ENCODE results near the gene PCBP3. TPM values are rescaled to one million over a fixed set of nuclear protein-coding genes. Genes with fewer than 3 reads are reported as not detected.

PCBP3 gene
- polyA plus RNA-seq, 1 experiment = 1.6 TPM

- DNase-seq (ENCODE audit: low read depth, low spot score) = no peak
- Histone ChIP-seq H3K27me3 (ENCODE audit: control insufficient read depth, insufficient read depth, low read length) (peaks cover 10% of the 10 kb centered on the region), H3K4me3 (ENCODE audit: low read depth, low read length) (no peak overlapping the region), H3K27ac (ENCODE audit: low read depth, low read length) (no peak overlapping the region), H3K9me3 (ENCODE audit: control insufficient read depth, insufficient read depth, low read length) (no peaks in the 10 kb centered on the region)
- no peak for TF ChIP-seq CTCF (IDR thresholded peaks at IDR 0.05; ENCODE audit: low read depth, low read length)
- ChIA-PET POLR2A (no interaction called here), CTCF (interaction anchor here (1.0 kb wide), 1 partner anchor 165 kb away, joined by 3 read pairs; no protein-coding TSS in a partner anchor)
Observed at GRCh38 chr21:45721671-45722070, 78.1 kb downstream of the PCBP3 start.

- no peak for TF ChIP-seq CTCF (IDR thresholded peaks at IDR 0.05; ENCODE audit: low read depth, low read length)
- CTCF ChIA-PET = no interaction called here
- Histone ChIP-seq H3K4me3 (ENCODE audit: low read depth, low read length) (no peak overlapping the region), H3K27me3 (ENCODE audit: control insufficient read depth, insufficient read depth, low read length) (peaks cover 8% of the 10 kb centered on the region), H3K9me3 (ENCODE audit: control insufficient read depth, insufficient read depth, low read length) (no peaks in the 10 kb centered on the region), H3K27ac (ENCODE audit: low read depth, low read length) (no peak overlapping the region)
- no peak for DNase-seq (ENCODE audit: low read depth, low spot score)
- POLR2A ChIA-PET = no interaction called here
Observed at GRCh38 chr21:45723049-45723958, 79.8 kb downstream of the PCBP3 start.

- no peak for TF ChIP-seq CTCF (IDR thresholded peaks at IDR 0.05; ENCODE audit: low read depth, low read length)
- POLR2A ChIA-PET = no interaction called here
- no peak for DNase-seq (ENCODE audit: low read depth, low spot score)
- CTCF ChIA-PET = no interaction called here
- H3K27me3 ChIP-seq (ENCODE audit: control insufficient read depth, insufficient read depth, low read length) = peaks cover 2% of the 10 kb centered on the region
- H3K27ac ChIP-seq (ENCODE audit: low read depth, low read length) = no peak overlapping the region
- no peak overlapping the region for H3K4me3 ChIP-seq (ENCODE audit: low read depth, low read length)
- no peaks in the 10 kb centered on the region for H3K9me3 ChIP-seq (ENCODE audit: control insufficient read depth, insufficient read depth, low read length)
Observed at GRCh38 chr21:45724345-45724961, 80.9 kb downstream of the PCBP3 start.

- ChIA-PET POLR2A (no interaction called here), CTCF (no interaction called here)
- no peak for DNase-seq (ENCODE audit: low read depth, low spot score)
- no peak for TF ChIP-seq CTCF (IDR thresholded peaks at IDR 0.05; ENCODE audit: low read depth, low read length)
- no peak overlapping the region for H3K27ac ChIP-seq (ENCODE audit: low read depth, low read length)
- H3K4me3 ChIP-seq (ENCODE audit: low read depth, low read length) = no peak overlapping the region
- no peaks in the 10 kb centered on the region for H3K9me3 ChIP-seq (ENCODE audit: control insufficient read depth, insufficient read depth, low read length)
- H3K27me3 ChIP-seq (ENCODE audit: control insufficient read depth, insufficient read depth, low read length) = peaks cover 2% of the 10 kb centered on the region
Observed at GRCh38 chr21:45724994-45725843, 81.7 kb downstream of the PCBP3 start.
